HepG2 (cell line): ENCODE data around the gene STK11. TPM values are rescaled to one million over a fixed set of nuclear protein-coding genes. Genes with fewer than 3 reads are reported as not detected.

Source experiments
- ARNT ChIP-seq: fragments of 450-650 bp; IDR thresholded peaks from 2 replicates; pipeline ENCODE4 v1.6.1; 2017
- ATRX ChIP-seq: sonication (generic); formaldehyde crosslinking; IDR thresholded peaks from 2 replicates; pipeline ENCODE4 v1.4.0; 2020; ENCODE audit warnings: missing genetic modification reagents, borderline replicate concordance
- FOXK2 ChIP-seq: fragments of 450-650 bp; IDR thresholded peaks from 2 replicates; pipeline ENCODE4 v1.6.1; 2016
- GPN1 ChIP-seq: sonication (generic); formaldehyde crosslinking; IDR thresholded peaks from 2 replicates; pipeline ENCODE4 v1.5.1; 2020; ENCODE audit warnings: missing genetic modification reagents, borderline replicate concordance
- JARID2 ChIP-seq: sonication (generic); formaldehyde crosslinking; IDR thresholded peaks from 2 replicates; pipeline ENCODE4 v1.8.1; 2023; ENCODE audit warnings: missing genetic modification reagents, inconsistent platforms; ENCODE audit not compliant: insufficient replicate concordance
- KDM6A ChIP-seq: IDR thresholded peaks from 2 replicates; pipeline ENCODE4 v1.6.1; 2016; ENCODE audit warnings: low read depth
- KLF12 ChIP-seq: sonication (generic); formaldehyde crosslinking; IDR thresholded peaks from 2 replicates; pipeline ENCODE4 v1.4.0; 2020; ENCODE audit warnings: missing genetic modification reagents, borderline replicate concordance
- NCOA2 ChIP-seq: sonication (generic); formaldehyde crosslinking; IDR thresholded peaks from 2 replicates; pipeline ENCODE4 v1.8.0; 2022; ENCODE audit warnings: inconsistent platforms
- ONECUT2 ChIP-seq: sonication (generic); formaldehyde crosslinking; IDR thresholded peaks from 2 replicates; pipeline ENCODE4 v1.4.0; 2020; ENCODE audit warnings: missing genetic modification reagents
- RAD21 ChIP-seq: fragments of 450-650 bp; formaldehyde crosslinking; IDR thresholded peaks from 2 replicates; pipeline ENCODE4 v1.5.0; 2020; ENCODE audit warnings: mild to moderate bottlenecking
- SALL2 ChIP-seq: sonication (generic); formaldehyde crosslinking; IDR thresholded peaks from 2 replicates; pipeline ENCODE4 v1.8.1; 2023; ENCODE audit warnings: mild to moderate bottlenecking, missing genetic modification reagents, inconsistent platforms
- ZNF234 ChIP-seq: sonication (generic); formaldehyde crosslinking; conservative IDR thresholded peaks from 2 replicates; pipeline ENCODE4 v1.5.1; 2020; ENCODE audit warnings: mild to moderate bottlenecking, missing genetic modification reagents
- ZNF292 ChIP-seq: sonication (generic); formaldehyde crosslinking; IDR thresholded peaks from 2 replicates; pipeline ENCODE4 v1.8.1; 2022; ENCODE audit warnings: mild to moderate bottlenecking, low read depth, missing genetic modification reagents, borderline replicate concordance
- ZNF660 ChIP-seq: sonication (generic); formaldehyde crosslinking; IDR thresholded peaks from 2 replicates; pipeline ENCODE4 v1.5.1; 2020; ENCODE audit warnings: mild to moderate bottlenecking, low read depth, missing genetic modification reagents, borderline replicate concordance
- ZNF772 ChIP-seq: sonication (generic); formaldehyde crosslinking; IDR thresholded peaks from 2 replicates; pipeline ENCODE4 v1.5.0; 2020; ENCODE audit warnings: mild to moderate bottlenecking, missing genetic modification reagents
- ZNF788 ChIP-seq: sonication (generic); formaldehyde crosslinking; IDR thresholded peaks from 2 replicates; pipeline ENCODE4 v1.5.0; 2020; ENCODE audit warnings: mild to moderate bottlenecking, missing genetic modification reagents, borderline replicate concordance
- ZNF841 ChIP-seq: sonication (generic); formaldehyde crosslinking; IDR thresholded peaks from 2 replicates; pipeline ENCODE4 v1.8.1; 2023; ENCODE audit warnings: missing genetic modification reagents, borderline replicate concordance
- ZSCAN25 ChIP-seq: sonication (generic); formaldehyde crosslinking; IDR thresholded peaks from 2 replicates; pipeline ENCODE4 v1.8.0; 2022; ENCODE audit warnings: mild to moderate bottlenecking, missing genetic modification reagents
- ZSCAN30 ChIP-seq: sonication (generic); formaldehyde crosslinking; IDR thresholded peaks from 2 replicates; pipeline ENCODE4 v1.5.0; 2020; ENCODE audit warnings: mild to moderate bottlenecking, missing genetic modification reagents
- ZZZ3 ChIP-seq: sonication (generic); formaldehyde crosslinking; IDR thresholded peaks from 2 replicates; pipeline ENCODE4 v1.4.0; 2020; ENCODE audit warnings: missing genetic modification reagents, mild to moderate bottlenecking, borderline replicate concordance
- polyA plus RNA-seq, 8 experiments: library from polyadenylated mRNA; depleted of rRNA in 3 of 8; stranded (reverse) in 7 of 8; unstranded in 1 of 8; fragments of >200 nt; fragmentation: Illumina TruSeq in 4 of 8; extraction: Trizol in 4 of 8; gene quantifications; 2 replicates each; pipeline versions ENCODE4 v1.2.1 to v1.2.3, GENCODE V29; 2011 to 2016; ENCODE audit warnings: low read depth in 4 of 8, missing spikeins in 1 of 8, mixed read lengths in 1 of 8; ENCODE audit not compliant: insufficient read depth in 1 of 8
- total RNA-seq, 5 experiments: library from RNA; depleted of rRNA; stranded (reverse); fragments of >200 nt; fragmentation: Illumina TruSeq; extraction: Trizol; gene quantifications; 2 replicates each; pipeline ENCODE4 v1.2.3, GENCODE V29; 2016; ENCODE audit warnings: low read depth in 1 of 5
- TF ChIP-seq, protein P1 (sequence below): sonication (generic); formaldehyde crosslinking; IDR thresholded peaks from 2 replicates; pipeline ENCODE4 v1.4.0; 2020; ENCODE audit warnings: mild to moderate bottlenecking, missing genetic modification reagents, borderline replicate concordance
- TF ChIP-seq, protein P2 (sequence below): sonication (generic); formaldehyde crosslinking; IDR thresholded peaks from 2 replicates; pipeline ENCODE4 v1.5.0; 2020; ENCODE audit warnings: mild to moderate bottlenecking, missing genetic modification reagents
- TF ChIP-seq, protein P3 (sequence below): IDR thresholded peaks from 2 replicates; pipeline ENCODE4 v1.6.1; 2016; ENCODE audit warnings: missing compliant biosample characterization, missing genetic modification reagents, borderline replicate concordance
- TF ChIP-seq, protein P4 (sequence below): sonication (generic); formaldehyde crosslinking; IDR thresholded peaks from 2 replicates; pipeline ENCODE4 v1.8.1; 2022; ENCODE audit warnings: mild to moderate bottlenecking, missing genetic modification reagents

STK11 gene
- total and polyA plus RNA-seq, 2 of the 13 experiments (the other 11 are each of a cell fraction or from before 2014, with no cell fraction given) = 27.5 to 43.6 TPM

DNA sequence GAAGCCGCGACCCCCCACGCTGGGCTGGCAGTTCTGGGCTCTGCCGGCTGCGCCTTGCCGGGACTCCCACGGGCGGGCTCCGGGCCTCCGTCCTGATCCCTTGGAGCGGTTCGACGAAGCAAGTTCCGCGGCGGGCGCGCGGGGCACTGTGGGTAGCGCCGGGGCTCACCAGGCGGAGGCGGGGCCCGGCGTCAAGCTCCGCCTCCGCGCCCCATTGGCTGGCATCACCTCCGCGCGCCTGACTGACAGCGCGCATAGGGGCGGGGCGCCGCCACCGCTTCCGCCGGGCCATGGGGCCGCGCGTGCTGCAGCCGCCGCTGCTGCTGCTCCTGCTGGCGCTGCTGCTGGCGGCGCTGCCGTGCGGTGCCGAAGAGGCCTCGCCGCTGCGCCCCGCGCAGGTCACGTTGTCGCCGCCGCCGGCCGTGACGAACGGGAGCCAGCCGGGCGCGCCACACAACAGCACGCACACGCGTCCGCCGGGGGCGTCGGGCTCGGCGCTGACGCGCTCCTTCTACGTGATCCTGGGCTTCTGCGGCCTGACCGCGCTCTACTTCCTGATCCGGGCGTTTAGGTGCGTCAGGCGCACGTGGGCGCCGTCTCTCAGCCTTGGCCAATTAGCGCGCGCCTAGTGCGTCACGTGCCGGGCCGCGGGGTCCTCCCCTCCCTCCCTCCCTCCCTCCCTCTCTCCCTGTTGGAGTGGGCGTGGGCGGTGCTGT lies 69.8 kb downstream of the STK11 start, which contains the start of gene FAM174C (continued):
- TF ChIP-seq ZSCAN30 (no peak), SALL2 (peak; percentile 42; the same call in 1 of the 2 replicates), ZZZ3 (CRISPR knock-in tag) (no peak), ZNF292 (CRISPR knock-in tag) (no peak), ZNF788 (CRISPR knock-in tag) (peak; percentile 54; the same call in 1 of the 2 replicates), ZNF772 (CRISPR knock-in tag) (peak; percentile 50; the same call in 1 of the 2 replicates), GPN1 (no peak), KLF12 (CRISPR knock-in tag) (no peak), FOXK2 (no peak), ARNT (no peak), ZNF234 (CRISPR knock-in tag) (no peak), ATRX (CRISPR knock-in tag) (no peak), ZSCAN25 (CRISPR knock-in tag) (peak; percentile 78), ZNF841 (0 out of 2 replicates have a peak, but pooled peaks have one; percentile 82), NCOA2 (peak; percentile 24; the same call in 1 of the 2 replicates), RAD21 (CRISPR knock-in tag) (peak; percentile 77; the same call in 1 of the 2 replicates), ZNF660 (CRISPR knock-in tag) (no peak), ONECUT2 (CRISPR knock-in tag) (no peak), JARID2 (CRISPR knock-in tag) (no peak), KDM6A (CRISPR knock-in tag) (no peak)
- TF ChIP-seq, protein P1, sequence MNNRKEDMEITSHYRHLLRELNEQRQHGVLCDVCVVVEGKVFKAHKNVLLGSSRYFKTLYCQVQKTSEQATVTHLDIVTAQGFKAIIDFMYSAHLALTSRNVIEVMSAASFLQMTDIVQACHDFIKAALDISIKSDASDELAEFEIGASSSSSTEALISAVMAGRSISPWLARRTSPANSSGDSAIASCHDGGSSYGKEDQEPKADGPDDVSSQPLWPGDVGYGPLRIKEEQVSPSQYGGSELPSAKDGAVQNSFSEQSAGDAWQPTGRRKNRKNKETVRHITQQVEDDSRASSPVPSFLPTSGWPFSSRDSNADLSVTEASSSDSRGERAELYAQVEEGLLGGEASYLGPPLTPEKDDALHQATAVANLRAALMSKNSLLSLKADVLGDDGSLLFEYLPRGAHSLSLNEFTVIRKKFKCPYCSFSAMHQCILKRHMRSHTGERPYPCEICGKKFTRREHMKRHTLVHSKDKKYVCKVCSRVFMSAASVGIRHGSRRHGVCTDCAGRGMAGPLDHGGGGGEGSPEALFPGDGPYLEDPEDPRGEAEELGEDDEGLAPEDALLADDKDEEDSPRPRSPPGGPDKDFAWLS (CRISPR knock-in tag) = no peak
- TF ChIP-seq, protein P2, sequence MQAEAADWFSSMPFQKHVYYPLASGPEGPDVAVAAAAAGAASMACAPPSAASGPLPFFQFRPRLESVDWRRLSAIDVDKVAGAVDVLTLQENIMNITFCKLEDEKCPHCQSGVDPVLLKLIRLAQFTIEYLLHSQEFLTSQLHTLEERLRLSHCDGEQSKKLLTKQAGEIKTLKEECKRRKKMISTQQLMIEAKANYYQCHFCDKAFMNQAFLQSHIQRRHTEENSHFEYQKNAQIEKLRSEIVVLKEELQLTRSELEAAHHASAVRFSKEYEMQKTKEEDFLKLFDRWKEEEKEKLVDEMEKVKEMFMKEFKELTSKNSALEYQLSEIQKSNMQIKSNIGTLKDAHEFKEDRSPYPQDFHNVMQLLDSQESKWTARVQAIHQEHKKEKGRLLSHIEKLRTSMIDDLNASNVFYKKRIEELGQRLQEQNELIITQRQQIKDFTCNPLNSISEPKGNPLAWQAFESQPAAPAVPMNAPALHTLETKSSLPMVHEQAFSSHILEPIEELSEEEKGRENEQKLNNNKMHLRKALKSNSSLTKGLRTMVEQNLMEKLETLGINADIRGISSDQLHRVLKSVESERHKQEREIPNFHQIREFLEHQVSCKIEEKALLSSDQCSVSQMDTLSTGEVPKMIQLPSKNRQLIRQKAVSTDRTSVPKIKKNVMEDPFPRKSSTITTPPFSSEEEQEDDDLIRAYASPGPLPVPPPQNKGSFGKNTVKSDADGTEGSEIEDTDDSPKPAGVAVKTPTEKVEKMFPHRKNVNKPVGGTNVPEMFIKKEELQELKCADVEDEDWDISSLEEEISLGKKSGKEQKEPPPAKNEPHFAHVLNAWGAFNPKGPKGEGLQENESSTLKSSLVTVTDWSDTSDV (CRISPR knock-in tag) = 0 out of 2 replicates have a peak, but pooled peaks have one; percentile 17
- TF ChIP-seq, protein P3, sequence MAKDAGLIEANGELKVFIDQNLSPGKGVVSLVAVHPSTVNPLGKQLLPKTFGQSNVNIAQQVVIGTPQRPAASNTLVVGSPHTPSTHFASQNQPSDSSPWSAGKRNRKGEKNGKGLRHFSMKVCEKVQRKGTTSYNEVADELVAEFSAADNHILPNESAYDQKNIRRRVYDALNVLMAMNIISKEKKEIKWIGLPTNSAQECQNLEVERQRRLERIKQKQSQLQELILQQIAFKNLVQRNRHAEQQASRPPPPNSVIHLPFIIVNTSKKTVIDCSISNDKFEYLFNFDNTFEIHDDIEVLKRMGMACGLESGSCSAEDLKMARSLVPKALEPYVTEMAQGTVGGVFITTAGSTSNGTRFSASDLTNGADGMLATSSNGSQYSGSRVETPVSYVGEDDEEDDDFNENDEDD (CRISPR knock-in tag) = peak; percentile 71; the same call in 1 of the 2 replicates
- TF ChIP-seq, protein P4, sequence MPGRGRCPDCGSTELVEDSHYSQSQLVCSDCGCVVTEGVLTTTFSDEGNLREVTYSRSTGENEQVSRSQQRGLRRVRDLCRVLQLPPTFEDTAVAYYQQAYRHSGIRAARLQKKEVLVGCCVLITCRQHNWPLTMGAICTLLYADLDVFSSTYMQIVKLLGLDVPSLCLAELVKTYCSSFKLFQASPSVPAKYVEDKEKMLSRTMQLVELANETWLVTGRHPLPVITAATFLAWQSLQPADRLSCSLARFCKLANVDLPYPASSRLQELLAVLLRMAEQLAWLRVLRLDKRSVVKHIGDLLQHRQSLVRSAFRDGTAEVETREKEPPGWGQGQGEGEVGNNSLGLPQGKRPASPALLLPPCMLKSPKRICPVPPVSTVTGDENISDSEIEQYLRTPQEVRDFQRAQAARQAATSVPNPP (CRISPR knock-in tag) = no peak; the same call in 1 of the 2 replicates
